ENCODE data around the gene ISM2.
"Not testable (repeated sequence)": the region's sequence is repeated elsewhere in the genome, so short reads cannot be mapped to it uniquely, and the experiment has no call there.

The ISM2 gene

GRCh38 chr14:77498120-77498979 is at the start of gene ISM2:
Gene ISM2 (minus strand): TSS chr14:77498816. CDS start chr14:77498793, 23 bp downstream.
- peak; percentile 19 for DNase-seq (ENCODE audit: low spot score)

GRCh38 chr14:77547512-77548180 is 49.0 kb upstream of the ISM2 start:
- DNase-seq (ENCODE audit: low spot score): no peak

- DNase-seq (ENCODE audit: low spot score): not testable (repeated sequence)
Observed at GRCh38 chr14:77545171-77545570, 46.6 kb upstream of the ISM2 start.

GRCh38 chr14:77544571-77544970 is 46.0 kb upstream of the ISM2 start:
- no peak for DNase-seq (ENCODE audit: low spot score)

- no peak for DNase-seq (ENCODE audit: low spot score)
Observed at GRCh38 chr14:77543637-77544334, 45.2 kb upstream of the ISM2 start.

- no peak for DNase-seq (ENCODE audit: low spot score)
Observed at GRCh38 chr14:77543240-77543551, 44.6 kb upstream of the ISM2 start.

GRCh38 chr14:77542421-77543239 is 44.0 kb upstream of the ISM2 start:
- peak; percentile 58 for DNase-seq (ENCODE audit: low spot score)

- no peak for DNase-seq (ENCODE audit: low spot score)
Observed at GRCh38 chr14:77541905-77542304, 43.3 kb upstream of the ISM2 start.

- DNase-seq (ENCODE audit: low spot score): not testable (repeated sequence)
Observed at GRCh38 chr14:77536951-77537350, 38.3 kb upstream of the ISM2 start.

- no peak for DNase-seq (ENCODE audit: low spot score)
Observed at GRCh38 chr14:77531071-77531470, 32.5 kb upstream of the ISM2 start.

GRCh38 chr14:77529963-77530362 is 31.3 kb upstream of the ISM2 start:
- no peak for DNase-seq (ENCODE audit: low spot score)

- DNase-seq (ENCODE audit: low spot score): no peak
Observed at GRCh38 chr14:77529213-77529612, 30.6 kb upstream of the ISM2 start.

GRCh38 chr14:77528701-77529100 is 30.1 kb upstream of the ISM2 start:
- not testable (repeated sequence) for DNase-seq (ENCODE audit: low spot score)

GRCh38 chr14:77526266-77526665 is 27.6 kb upstream of the ISM2 start:
- no peak for DNase-seq (ENCODE audit: low spot score)

GRCh38 chr14:77524536-77524935 is 25.9 kb upstream of the ISM2 start:
- DNase-seq (ENCODE audit: low spot score): no peak

GRCh38 chr14:77523109-77523508 is 24.5 kb upstream of the ISM2 start:
- DNase-seq (ENCODE audit: low spot score): no peak

GRCh38 chr14:77520555-77520954 is 21.9 kb upstream of the ISM2 start:
- no peak for DNase-seq (ENCODE audit: low spot score)

GRCh38 chr14:77516126-77516525 is 17.5 kb upstream of the ISM2 start:
- no peak for DNase-seq (ENCODE audit: low spot score)

- no peak for DNase-seq (ENCODE audit: low spot score)
Observed at GRCh38 chr14:77511486-77512162, 13.0 kb upstream of the ISM2 start.

- DNase-seq (ENCODE audit: low spot score): no peak
Observed at GRCh38 chr14:77509366-77509765, 10.8 kb upstream of the ISM2 start.

GRCh38 chr14:77508876-77509275 is 10.3 kb upstream of the ISM2 start:
- DNase-seq (ENCODE audit: low spot score): no peak

Data from Ammon's horn (tissue), 1 donor.